K562 (cell line): ENCODE measurements around the gene FAM117A. TPM values are rescaled to one million over a fixed set of nuclear protein-coding genes. Genes with fewer than 3 reads are reported as not detected.

ENCODE experiments used
- ATAC-seq: fragments of 200-7000 bp; cut with Tn5 transposase; 3 replicates; pipeline ENCODE4 v1.9.1; 2020; ENCODE audit warnings: moderate library complexity
- BruUV-seq: library from RNA; stranded (reverse); fragments of 400-500 nt; replicated peaks from 2 replicates; lab custom pipeline; 2021; lab: Mats Ljungman, UMichigan
- CTCF ChIA-PET: fragments of 300-600 bp; formaldehyde crosslinking; extraction: SDS; loops from one replicate; lab custom pipeline; 2021; ENCODE audit warnings: low intra/inter-chr PET ratio; lab: Yijun Ruan, JAX
- POLR2A ChIA-PET: fragments of 300-600, 350-650 bp; sonication (Branson Sonifier 250); formaldehyde crosslinking; extraction: SDS; loops from one replicate; lab custom pipeline; 2021; ENCODE audit warnings: antibody characterized with exemption, inconsistent platforms; lab: Yijun Ruan, JAX
- DNase-seq, 4 experiments: peaks; one replicate each; pipeline versions ENCODE4 v3.0.0 to v3.0.0-alpha.2; 2011 to 2018; ENCODE audit warnings: low spot score in 3 of 4, mixed read lengths in 3 of 4; ENCODE audit errors: extremely low read depth in 1 of 4
- FAIRE-seq: peaks from 2 replicates; lab custom pipeline; 2011; peaks lifted over from hg19 to GRCh38; lab: Jason Lieb, UNC
- H2AFZ ChIP-seq: 2 replicates; pipeline ENCODE4 v1.6.0; 2011; ENCODE audit warnings: low read depth, low read length, control low read depth, inconsistent platforms
- H3K27ac ChIP-seq: fragments of 200-600 bp; 3 replicates; pipeline ENCODE4 v1.8.0; 2011; ENCODE audit warnings: low read depth, mild to moderate bottlenecking, control low read depth, inconsistent platforms, low read length, moderate library complexity, mixed read lengths; ENCODE audit errors: extremely low read depth
- H3K27me3 ChIP-seq, 2 experiments: fragments of 300-600 bp in 1 of 2; 2 replicates in 1 of 2; 3 replicates in 1 of 2; pipeline versions ENCODE4 v1.6.0 to v1.8.0; 2011; ENCODE audit warnings: inconsistent platforms in 2 of 2, low read length in 2 of 2, mild to moderate bottlenecking in 1 of 2, mixed read lengths in 1 of 2, moderate library complexity in 1 of 2; ENCODE audit not compliant: control insufficient read depth in 2 of 2, insufficient read depth in 2 of 2
- H3K36me3 ChIP-seq: fragments of 300-600 bp; 3 replicates; pipeline ENCODE4 v1.8.0; 2011; ENCODE audit warnings: mild to moderate bottlenecking, low read length, inconsistent platforms; ENCODE audit not compliant: control insufficient read depth, insufficient read depth
- H3K4me1 ChIP-seq, 2 experiments: fragments of 200-600 bp in 1 of 2; replicated peaks in 1 of 2; 2 replicates in 1 of 2; 3 replicates in 1 of 2; pipeline versions ENCODE4 v1.5.1 to v1.8.0; 2011; ENCODE audit warnings: inconsistent platforms in 2 of 2, low read length in 2 of 2, mild to moderate bottlenecking in 1 of 2, mixed read lengths in 1 of 2, moderate library complexity in 1 of 2; ENCODE audit not compliant: control insufficient read depth in 2 of 2, insufficient read depth in 2 of 2
- H3K4me2 ChIP-seq: 2 replicates; pipeline ENCODE4 v1.6.1; 2011; ENCODE audit warnings: low read length, control low read depth, inconsistent platforms, mixed read lengths; ENCODE audit not compliant: insufficient read depth
- H3K4me3 ChIP-seq: fragments of 200-600 bp; sonication (generic), shearing (Covaris generic); 2 replicates; pipeline ENCODE4 v1.5.1; 2016; ENCODE audit warnings: control low read depth, inconsistent platforms
- H3K79me2 ChIP-seq: fragments of 200-600 bp; 3 replicates; pipeline ENCODE4 v1.8.0; 2011; ENCODE audit warnings: low read length, inconsistent platforms; ENCODE audit not compliant: control insufficient read depth, insufficient read depth
- H3K9ac ChIP-seq, 2 experiments: 2 replicates each; pipeline versions ENCODE4 v1.6.0 to v1.6.1; 2011; ENCODE audit warnings: low read depth in 2 of 2, low read length in 2 of 2, control low read depth in 1 of 2, inconsistent platforms in 1 of 2, mild to moderate bottlenecking in 1 of 2, mixed read lengths in 1 of 2; ENCODE audit not compliant: insufficient read depth in 1 of 2
- H3K9me1 ChIP-seq: one replicate; pipeline ENCODE4 v1.6.0; 2011; ENCODE audit warnings: inconsistent platforms, mild to moderate bottlenecking, low read length, moderate library complexity; ENCODE audit not compliant: control insufficient read depth, insufficient read depth
- H3K9me3 ChIP-seq: replicated peaks from 2 replicates; pipeline ENCODE4 v1.5.1; 2011; ENCODE audit warnings: low read depth, low read length, inconsistent platforms; ENCODE audit not compliant: control insufficient read depth, insufficient read depth
- H4K20me1 ChIP-seq: replicated peaks from 2 replicates; pipeline ENCODE4 v1.6.1; 2011; ENCODE audit warnings: low read length, inconsistent platforms, mixed read lengths; ENCODE audit not compliant: control insufficient read depth, insufficient read depth
- CCAR2 ChIP-seq: fragments of 200-400 bp; formaldehyde crosslinking; IDR thresholded peaks from 2 replicates; pipeline ENCODE4 v1.6.1; 2017; ENCODE audit warnings: mild to moderate bottlenecking, low read depth, low read length
- CEBPG ChIP-seq, 3 experiments: fragments of 200-800 bp in 1 of 3; sonication (Bioruptor generic) in 1 of 3; sonication (generic) in 1 of 3; formaldehyde crosslinking in 1 of 3; IDR thresholded peaks in 2 of 3; conservative IDR thresholded peaks in 1 of 3; 2 replicates each; pipeline versions ENCODE4 v1.6.1 to v1.8.0; 2016 to 2022; ENCODE audit warnings: missing compliant biosample characterization in 2 of 3, missing genetic modification characterization in 2 of 3, mild to moderate bottlenecking in 1 of 3, missing genetic modification reagents in 1 of 3
- CHD4 ChIP-seq: fragments of 200-600 bp; sonication (generic); IDR thresholded peaks from 3 replicates; pipeline ENCODE4 v1.6.1; 2012; ENCODE audit warnings: low read depth, mild to moderate bottlenecking, mixed read lengths, low read length, inconsistent platforms; ENCODE audit not compliant: insufficient read depth, insufficient replicate concordance, poor library complexity, severe bottlenecking
- FOXK1 ChIP-seq: sonication (generic); formaldehyde crosslinking; IDR thresholded peaks from 2 replicates; pipeline ENCODE4 v1.8.0; 2022; ENCODE audit warnings: missing genetic modification reagents, mild to moderate bottlenecking, borderline replicate concordance
- HMG20B ChIP-seq: fragments of 250-450 bp; sonication (Bioruptor Pico); IDR thresholded peaks from 2 replicates; pipeline ENCODE4 v1.5.0; 2021; ENCODE audit warnings: mild to moderate bottlenecking
- MAFK ChIP-seq: IDR thresholded peaks from 2 replicates; pipeline ENCODE4 v1.6.1; 2011; ENCODE audit warnings: low read length, improper control_type of control experiment
- MCM5 ChIP-seq: fragments of 450-650 bp; IDR thresholded peaks from 2 replicates; pipeline ENCODE4 v1.6.1; 2016; ENCODE audit warnings: low read depth
- MITF ChIP-seq: IDR thresholded peaks from 2 replicates; pipeline ENCODE4 v1.6.1; 2014; ENCODE audit warnings: antibody characterized with exemption
- MLX ChIP-seq, 2 experiments: fragments of 450-650 bp in 1 of 2; sonication (generic) in 1 of 2; formaldehyde crosslinking; conservative IDR thresholded peaks; 2 replicates each; pipeline versions ENCODE4 v1.4.0 to v1.8.1; 2020 to 2022; ENCODE audit warnings: mild to moderate bottlenecking in 1 of 2, missing genetic modification reagents in 1 of 2
- NR0B1 ChIP-seq: fragments of 450-650 bp; IDR thresholded peaks from one replicate; pipeline ENCODE4 v1.6.1; 2018; ENCODE audit warnings: mild to moderate bottlenecking, moderate library complexity; ENCODE audit not compliant: partially characterized antibody
- PPARD ChIP-seq: fragments of 250-450 bp; sonication (Bioruptor Pico); IDR thresholded peaks from 2 replicates; pipeline ENCODE4 v1.8.0; 2022; ENCODE audit warnings: inconsistent platforms, mild to moderate bottlenecking, moderate library complexity
- RAD51 ChIP-seq: fragments of 450-650 bp; IDR thresholded peaks from 2 replicates; pipeline ENCODE4 v1.7.1; 2016; ENCODE audit warnings: low read depth, mild to moderate bottlenecking, borderline replicate concordance
- SIRT6 ChIP-seq: IDR thresholded peaks from one replicate; pipeline ENCODE4 v1.6.1; 2012; ENCODE audit warnings: low read depth, mild to moderate bottlenecking, control low read depth, inconsistent platforms, low read length, moderate library complexity
- TEAD2 ChIP-seq: fragments of 450-650 bp; IDR thresholded peaks from 2 replicates; pipeline ENCODE4 v1.6.1; 2016; ENCODE audit warnings: missing genetic modification characterization, control low read depth, missing compliant biosample characterization
- USF2 ChIP-seq: sonication (generic); formaldehyde crosslinking; IDR thresholded peaks from 2 replicates; pipeline ENCODE4 v1.5.0; 2020; ENCODE audit warnings: missing genetic modification reagents
- ZNF165 ChIP-seq: fragments of 250-450 bp; sonication (Bioruptor Pico); IDR thresholded peaks from 2 replicates; pipeline ENCODE4 v1.4.0; 2020; ENCODE audit warnings: borderline replicate concordance
- WGBS: fragments of 100-300 bp; shearing (Covaris generic); methylation state at CpG from one replicate; pipeline ENCODE4 v1.1.6; 2016; ENCODE audit warnings: low coverage, mixed read lengths; ENCODE audit not compliant: insufficient coverage; ENCODE audit errors: missing lambda C conversion rate; 5-methylcytosine and 5-hydroxymethylcytosine counted together
- in situ Hi-C: fragments of 300-500 bp; cut with MboI; formaldehyde crosslinking; loops from 4 replicates; pipeline ENCODE4 v1.15.0; 2018; ENCODE audit warnings: inconsistent platforms, mixed read lengths
- intact Hi-C: fragments of 100-400 bp; cut with micrococcal nuclease; formaldehyde crosslinking; loops from 2 replicates; pipeline ENCODE4 v1.14.2; 2022
- polyA plus RNA-seq, 8 experiments: library from polyadenylated mRNA; depleted of rRNA in 4 of 8; stranded (reverse) in 5 of 8; unstranded in 3 of 8; fragments of >200 nt; fragmentation: Nextera tagmentation in 2 of 8; fragmentation: Illumina TruSeq in 1 of 8; extraction: Ambion mirVana in 2 of 8; extraction: Trizol in 1 of 8; gene quantifications; 2 replicates each; pipeline versions ENCODE4 v1.2.1 to v1.2.3, GENCODE V29; 2011 to 2014; ENCODE audit warnings: inconsistent platforms in 1 of 8, missing spikeins in 1 of 8
- total RNA-seq, 7 experiments: library from RNA; depleted of rRNA in 6 of 7; stranded (reverse); fragments of >200 nt in 6 of 7; fragmentation: Illumina TruSeq in 2 of 7; extraction: Trizol in 2 of 7; gene quantifications; 2 replicates each; pipeline versions ENCODE4 v1.2.1 to v1.2.3, GENCODE V29; 2011 to 2021; ENCODE audit warnings: low replicate concordance in 1 of 7

Gene FAM117A
- total and polyA plus RNA-seq, 9 of the 15 experiments (the other 6 are each of a cell fraction or from before 2014, with no cell fraction given) = 3.1 to 79.7 (median 36.6) TPM

GRCh38 chr17:49664706-49665211 lies 99.2 kb downstream of the FAM117A start:
- DNase-seq (no peak), ATAC-seq (no peak), FAIRE-seq (no peak)
- H4K20me1 ChIP-seq = no peaks in the 10 kb centered on the region
- H3K27me3 ChIP-seq = no peaks in the 10 kb centered on the region
- H2AFZ ChIP-seq = no peak overlapping the region
- no peak overlapping the region for H3K4me2 ChIP-seq
- peaks cover 69% of the 10 kb centered on the region for H3K79me2 ChIP-seq
- H3K9ac ChIP-seq = no peak overlapping the region
- POLR2A ChIA-PET = interaction anchor here (0.6 kb wide), 1 partner anchor 119 kb away, joined by 3 read pairs; no protein-coding TSS in a partner anchor
- H3K4me1 ChIP-seq = no peaks in the 10 kb centered on the region
- TF ChIP-seq CEBPG (CRISPR knock-in tag; IDR thresholded peaks at IDR 0.05) (no peak), CEBPG (tag; conservative IDR thresholded peaks at IDR 0.05 in 1 of 2, IDR thresholded peaks at IDR 0.05 in 1 of 2) (no peak), HMG20B (CRISPR knock-in tag) (no peak), RAD51 (no peak), MCM5 (no peak), PPARD (no peak), CCAR2 (no peak), SIRT6 (no peak), TEAD2 (tag) (no peak), ZNF165 (no peak), NR0B1 (no peak), FOXK1 (no peak), USF2 (CRISPR knock-in tag) (no peak), MLX (CRISPR knock-in tag; conservative IDR thresholded peaks at IDR 0.05) (no peak), CHD4 (no peak), MAFK (no peak), MITF (no peak)
- TF ChIP-seq, all 486 proteins: peak for 0
- H3K4me3 ChIP-seq = no peak overlapping the region
- peaks cover 15% of the 10 kb centered on the region; the same call in 2 of the 3 replicates for H3K36me3 ChIP-seq
- WGBS = 81% methylated on average over 3 of the region's 3 CpGs
- CTCF ChIA-PET = no interaction called here
- in situ Hi-C loops = no loop called here
- no peaks in the 10 kb centered on the region for H3K9me3 ChIP-seq
- no TSS peak for BruUV-seq
- no peak overlapping the region for H3K27ac ChIP-seq
- H3K9me1 ChIP-seq = no peaks in the 10 kb centered on the region
- intact Hi-C loops = no loop called here
